Measurements from ENCODE around the gene KRT7.
"Not testable (repeated sequence)": the region's sequence is repeated elsewhere in the genome, so short reads cannot be mapped to it uniquely, and the experiment has no call there.

The KRT7 gene

DNA sequence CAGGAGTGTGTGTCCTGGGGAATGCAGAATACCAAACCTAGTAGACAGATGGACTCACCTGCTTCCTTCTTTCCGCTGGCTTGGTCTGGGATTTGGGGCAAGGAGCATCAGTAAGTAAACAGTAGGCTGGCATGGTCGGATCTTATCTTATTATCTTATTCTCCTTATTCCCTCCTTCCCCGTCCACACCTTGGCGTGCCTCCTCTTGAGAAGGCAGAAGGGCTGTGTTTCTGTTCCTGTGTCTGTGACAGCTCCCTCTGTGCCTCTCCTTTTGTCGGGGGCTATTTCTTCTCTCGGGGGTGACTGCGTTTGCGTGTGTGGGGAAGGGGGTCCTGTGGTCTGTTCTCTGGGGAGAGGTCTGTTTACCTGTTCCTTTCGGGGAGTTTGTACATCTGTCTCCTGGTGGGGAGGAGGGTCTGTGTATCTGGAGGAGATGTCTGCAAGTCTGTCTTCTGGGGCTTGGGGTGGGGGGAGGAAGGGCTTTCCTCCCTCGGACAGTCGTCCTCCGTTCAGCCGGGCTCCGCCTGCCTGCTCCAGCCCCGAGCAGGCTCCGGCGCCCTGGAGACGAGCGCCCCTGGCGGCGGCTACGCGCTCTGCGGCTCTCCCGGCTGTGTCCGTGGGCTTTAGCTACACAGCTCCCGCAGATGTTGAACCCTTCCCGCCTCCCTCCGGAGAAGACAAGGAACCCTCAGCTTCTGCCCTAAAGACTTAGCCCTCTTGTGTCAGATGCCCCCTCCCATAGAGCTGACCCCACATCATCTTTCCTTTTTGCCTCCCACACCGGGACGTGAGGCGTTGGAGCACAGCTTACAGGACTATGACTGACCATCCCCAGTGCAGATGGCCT, 45.8 kb downstream of the KRT7 start:
- DNase-seq (ENCODE audit: low read depth in 2 of 2), result peak; percentile 12 to 48

DNA sequence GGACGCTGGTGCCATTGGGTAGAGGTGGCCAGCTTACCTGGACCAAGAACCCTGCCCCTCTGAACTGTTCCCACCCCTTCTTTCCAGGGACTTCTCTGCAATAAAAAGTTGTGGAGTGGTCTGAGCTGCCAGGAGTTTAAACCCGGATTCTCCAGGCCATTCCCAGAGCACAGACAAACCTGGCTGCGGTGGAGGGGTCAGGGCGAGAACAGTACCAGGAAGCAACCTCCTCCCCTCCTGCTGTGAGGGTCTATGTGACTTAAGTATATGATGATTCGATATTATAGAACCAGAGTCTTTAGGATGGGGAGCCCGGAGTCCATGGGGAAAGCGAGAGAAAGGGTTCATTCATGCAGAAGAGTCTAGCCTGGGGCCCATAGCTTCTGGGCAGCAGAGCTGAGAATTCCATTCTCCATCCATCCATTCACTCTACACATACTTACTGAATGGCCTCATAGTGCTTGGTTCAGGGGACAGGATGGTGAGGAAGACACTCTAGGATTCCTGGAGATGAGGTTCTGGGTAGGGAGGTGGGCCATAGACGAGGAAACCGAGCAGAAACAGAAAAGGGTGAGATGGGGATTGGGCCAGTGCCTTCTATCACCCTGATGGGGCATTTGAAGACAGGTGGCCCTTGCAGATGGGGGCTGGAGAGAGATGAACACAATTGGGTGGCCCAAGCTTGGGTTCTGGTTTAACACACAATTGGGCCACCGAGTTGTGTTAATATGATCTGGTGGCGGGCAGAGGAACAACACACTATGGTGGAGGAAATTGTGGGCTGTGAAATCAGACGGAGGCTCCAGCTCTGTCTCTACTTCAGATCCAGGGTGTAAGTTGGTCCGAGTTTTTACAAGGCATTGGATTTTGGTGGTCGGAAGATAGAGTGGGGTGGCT, 46.6 kb downstream of the KRT7 start:
- no peak for DNase-seq (ENCODE audit: low read depth in 2 of 2)

DNA sequence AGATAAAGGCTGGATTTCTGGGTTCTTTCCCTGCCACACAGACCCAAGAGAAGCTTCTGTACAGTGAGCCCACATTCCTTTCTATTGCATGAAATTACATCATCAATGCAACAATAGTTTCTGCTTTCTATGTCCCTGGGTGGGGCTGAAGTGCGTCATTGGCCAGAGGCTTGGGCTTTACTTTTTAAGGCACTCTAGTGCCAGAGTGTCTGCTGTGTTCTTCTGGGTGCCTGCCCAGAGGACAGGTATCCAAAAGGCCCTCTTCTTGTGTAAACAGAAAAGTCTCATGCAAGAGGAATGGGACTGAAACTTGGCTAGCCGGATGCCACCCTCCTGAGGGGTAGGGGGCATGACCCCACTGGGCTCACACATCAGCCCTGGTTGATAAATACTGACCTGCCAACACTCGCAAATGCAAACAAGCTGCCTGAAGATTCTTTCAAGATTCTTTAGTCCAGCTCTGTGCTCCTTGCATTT, 47.3 kb downstream of the KRT7 start:
- DNase-seq (ENCODE audit: low read depth in 2 of 2), result no peak

DNA sequence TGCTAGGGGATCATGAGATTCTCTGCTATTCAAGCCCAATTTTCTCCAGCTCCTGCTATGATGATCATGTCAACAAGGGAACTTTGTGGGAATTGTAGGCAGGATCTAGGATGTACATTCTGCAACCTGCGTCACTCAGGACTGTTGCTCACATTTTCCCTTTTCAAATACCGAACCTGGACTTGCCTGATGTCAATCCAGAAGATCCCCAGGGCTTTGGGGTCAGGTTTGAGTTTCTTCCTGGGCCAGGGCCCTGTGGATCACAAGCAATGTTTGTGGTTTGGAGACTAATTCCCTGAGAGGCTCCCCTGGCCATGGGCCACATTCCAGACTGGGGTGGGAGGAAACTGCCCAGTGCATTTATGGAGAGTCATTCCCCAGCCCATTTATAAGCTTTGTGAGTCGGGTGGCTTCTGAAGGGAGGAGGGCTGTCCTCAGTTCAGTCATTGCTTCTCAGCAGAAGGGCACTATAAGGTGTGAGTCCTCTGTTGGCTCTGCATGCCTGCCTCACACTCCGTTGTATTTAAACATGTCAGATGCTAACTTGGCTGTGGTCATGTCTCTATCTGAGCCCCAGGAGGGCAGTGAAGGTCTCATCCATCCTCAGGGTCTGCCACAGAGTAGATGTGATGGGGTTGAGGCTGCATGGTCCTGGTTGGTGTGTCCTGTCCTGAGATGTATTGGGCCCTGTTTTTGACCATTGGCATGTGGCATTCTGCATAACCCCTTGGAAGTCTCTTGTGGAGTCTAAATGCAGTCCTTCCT, 47.9 kb downstream of the KRT7 start:
- no peak for DNase-seq (ENCODE audit: low read depth in 2 of 2)

DNA sequence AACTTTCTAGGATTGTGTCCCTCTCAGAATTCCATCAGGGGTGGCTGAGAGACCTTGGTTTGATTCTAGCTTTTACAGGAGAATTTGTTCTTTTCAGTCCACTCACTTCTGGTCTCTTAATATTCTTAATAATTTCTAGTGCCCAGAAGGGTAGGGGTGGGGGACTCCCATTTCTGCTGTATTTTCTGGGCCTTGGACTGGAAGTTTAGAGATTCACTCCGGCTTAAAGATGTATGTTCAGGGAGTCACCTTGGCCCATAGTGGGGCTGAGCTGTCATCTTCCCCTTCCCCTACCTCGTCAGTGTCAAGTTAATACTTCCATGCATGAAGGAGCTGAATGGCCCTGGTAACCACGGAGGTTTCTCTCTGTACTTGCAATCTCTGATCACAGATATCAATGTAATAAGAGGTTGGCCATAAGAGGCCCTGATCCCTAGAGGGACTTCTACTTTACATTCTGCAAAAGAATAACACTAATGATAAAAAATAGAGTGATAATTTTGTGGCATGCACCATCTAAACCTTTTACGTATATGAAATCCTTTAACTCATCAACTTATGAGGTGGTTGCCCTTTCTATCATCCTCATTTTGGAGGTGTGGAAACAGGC, 51.6 kb downstream of the KRT7 start:
- DNase-seq (ENCODE audit: low read depth in 2 of 2), result no peak

DNA sequence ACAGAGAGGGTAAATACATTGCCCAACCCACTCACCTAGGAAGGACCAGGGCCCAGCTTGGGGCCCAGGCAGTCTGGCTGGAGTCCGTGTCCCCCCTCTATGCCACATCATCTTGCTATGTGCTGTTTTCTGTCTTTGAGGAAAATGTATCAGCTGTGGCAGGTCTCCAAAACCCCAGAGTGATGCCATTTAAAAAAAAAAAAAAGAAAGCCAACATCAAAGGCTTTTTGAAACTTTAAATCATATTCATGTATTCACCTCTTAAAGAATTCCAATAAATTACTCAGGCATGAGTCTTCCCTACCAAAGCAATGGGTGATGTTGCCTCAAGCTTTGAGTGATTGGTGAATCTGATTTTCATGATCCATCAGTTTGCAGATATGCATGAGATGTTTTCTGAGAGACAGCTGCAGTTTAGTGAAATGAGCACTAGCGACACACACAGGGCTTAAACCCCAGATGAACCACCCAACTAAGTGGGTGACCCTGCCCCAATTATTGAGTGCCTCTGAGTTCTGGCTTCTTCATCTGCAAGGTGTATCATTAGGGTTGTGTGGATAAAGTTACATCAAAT, 52.2 kb downstream of the KRT7 start:
- no peak for DNase-seq (ENCODE audit: low read depth in 2 of 2)

DNA sequence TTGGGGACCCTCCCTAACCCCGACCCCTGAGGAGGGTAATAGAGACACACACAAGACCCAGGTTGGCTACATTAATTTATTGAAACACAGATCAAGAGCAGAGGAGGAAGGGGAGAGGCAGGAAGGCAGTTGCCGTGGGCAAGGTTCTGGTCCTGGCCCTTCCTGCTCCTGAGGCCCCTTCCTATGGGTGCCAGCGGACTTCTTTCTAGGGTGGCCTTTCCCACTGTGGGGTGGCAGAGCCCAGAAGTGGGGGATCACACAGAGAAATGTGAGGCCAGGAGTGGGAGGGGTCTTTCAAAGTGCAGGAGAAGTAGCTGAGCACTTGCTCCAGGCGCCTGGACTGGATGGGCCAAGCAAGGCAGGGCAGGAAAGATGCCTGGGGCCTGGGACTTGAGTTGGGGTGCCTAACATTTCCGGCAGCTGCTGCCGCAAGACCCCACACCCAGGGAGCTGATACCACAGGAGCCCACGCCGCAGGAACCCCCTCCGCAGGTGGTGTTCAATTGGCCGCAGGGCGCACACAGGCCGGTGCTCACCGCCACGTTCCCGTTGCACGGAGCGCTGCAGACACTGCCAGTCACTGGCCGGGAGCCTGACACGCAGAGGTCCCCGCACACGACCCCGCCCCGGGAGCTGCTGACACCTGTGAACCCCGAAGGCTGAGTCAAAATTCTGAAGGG, 52.9 kb downstream of the KRT7 start:
- DNase-seq (ENCODE audit: low read depth in 2 of 2), result no peak

DNA sequence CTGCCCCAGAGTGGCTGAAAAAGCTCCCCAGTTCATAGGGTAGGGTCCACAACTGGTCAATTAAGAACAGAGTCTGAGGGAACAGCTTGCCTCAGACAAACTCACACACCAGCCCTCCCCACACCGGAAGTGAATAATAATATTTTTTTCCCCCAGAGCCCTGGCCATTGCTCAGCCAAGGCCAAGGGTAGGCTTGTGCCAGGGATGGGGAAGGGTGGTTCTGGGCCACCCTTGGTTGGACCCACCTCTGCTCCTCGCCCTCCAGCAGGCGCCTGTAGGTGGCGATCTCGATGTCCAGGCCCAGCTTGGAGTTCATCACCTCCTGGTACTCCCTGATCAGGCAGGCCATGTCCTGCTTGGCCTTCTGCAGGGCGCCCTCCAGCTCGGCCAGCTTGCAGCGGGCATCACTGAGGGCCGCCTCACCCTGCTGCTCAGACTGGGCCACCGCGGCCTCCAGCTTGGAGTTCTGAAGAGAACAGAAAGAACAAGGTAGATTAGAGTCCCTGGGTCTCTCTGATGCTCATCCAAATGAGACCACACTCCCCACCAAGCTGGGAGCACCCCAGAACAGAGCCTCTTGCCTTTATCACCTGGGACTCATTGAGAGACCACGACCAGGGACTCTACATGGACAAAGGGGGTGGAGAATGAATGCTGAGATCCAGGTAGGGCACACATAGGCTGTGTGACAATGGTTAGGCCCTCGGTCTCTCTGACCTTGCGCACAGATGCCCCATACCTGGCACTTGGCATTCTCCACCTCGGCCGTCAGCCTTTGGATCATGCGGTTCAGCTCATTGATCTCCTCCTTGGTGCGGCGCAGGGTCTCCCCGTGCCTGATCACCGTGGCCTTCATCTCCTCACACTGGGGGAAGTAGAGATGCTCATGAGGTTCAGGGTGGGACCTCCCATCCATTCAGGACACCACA, 54.1 kb downstream of the KRT7 start:
- DNase-seq (ENCODE audit: low read depth in 2 of 2), result not testable (repeated sequence)

DNA sequence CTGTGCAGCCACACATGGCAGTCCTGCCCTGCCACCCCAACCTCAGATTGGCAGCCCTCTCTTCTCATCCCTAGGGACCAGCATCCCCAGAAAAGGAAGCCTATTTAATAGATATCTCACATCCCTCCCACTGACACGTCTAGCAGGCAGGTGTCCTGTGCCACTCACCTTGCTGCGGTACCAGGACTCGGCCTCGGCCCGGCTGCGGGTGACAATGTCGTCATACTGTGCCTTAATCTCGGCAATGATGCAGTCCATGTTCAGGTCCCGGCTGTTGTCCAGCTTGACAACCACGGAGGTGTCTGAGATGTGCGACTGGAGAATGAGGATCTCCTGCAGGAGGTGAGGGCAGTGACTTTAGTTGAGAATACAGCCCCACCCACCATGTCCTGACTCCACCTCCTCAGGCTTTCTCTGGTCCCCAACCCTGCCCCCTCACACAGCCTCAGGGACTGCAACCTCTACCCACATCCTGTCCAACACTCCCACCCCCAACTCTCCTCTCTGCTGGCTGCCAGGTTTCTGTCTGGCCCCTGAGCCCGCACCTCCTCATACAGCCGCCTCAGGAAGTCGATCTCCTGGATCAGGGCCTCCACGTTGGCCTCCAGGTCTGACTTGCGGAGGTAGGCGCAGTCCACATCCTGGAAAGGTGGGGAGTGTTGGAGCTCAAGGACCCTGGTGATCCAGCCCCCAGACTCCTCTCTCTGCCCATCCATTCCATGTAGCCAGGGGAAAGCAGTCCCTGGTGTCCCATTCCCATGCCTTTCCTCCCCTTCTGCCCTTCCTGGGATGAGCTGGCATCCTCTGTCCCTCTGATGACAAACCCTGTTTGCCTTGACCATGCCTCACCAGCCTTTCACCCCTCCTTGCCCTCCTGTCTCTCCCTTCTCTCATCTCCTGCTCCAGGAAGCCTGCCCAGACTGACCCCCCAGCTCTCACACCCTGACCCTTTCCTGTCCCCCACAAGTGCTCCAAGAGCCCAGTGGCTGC, 55.1 kb downstream of the KRT7 start:
- not testable (repeated sequence) for DNase-seq (ENCODE audit: low read depth in 2 of 2)

DNA sequence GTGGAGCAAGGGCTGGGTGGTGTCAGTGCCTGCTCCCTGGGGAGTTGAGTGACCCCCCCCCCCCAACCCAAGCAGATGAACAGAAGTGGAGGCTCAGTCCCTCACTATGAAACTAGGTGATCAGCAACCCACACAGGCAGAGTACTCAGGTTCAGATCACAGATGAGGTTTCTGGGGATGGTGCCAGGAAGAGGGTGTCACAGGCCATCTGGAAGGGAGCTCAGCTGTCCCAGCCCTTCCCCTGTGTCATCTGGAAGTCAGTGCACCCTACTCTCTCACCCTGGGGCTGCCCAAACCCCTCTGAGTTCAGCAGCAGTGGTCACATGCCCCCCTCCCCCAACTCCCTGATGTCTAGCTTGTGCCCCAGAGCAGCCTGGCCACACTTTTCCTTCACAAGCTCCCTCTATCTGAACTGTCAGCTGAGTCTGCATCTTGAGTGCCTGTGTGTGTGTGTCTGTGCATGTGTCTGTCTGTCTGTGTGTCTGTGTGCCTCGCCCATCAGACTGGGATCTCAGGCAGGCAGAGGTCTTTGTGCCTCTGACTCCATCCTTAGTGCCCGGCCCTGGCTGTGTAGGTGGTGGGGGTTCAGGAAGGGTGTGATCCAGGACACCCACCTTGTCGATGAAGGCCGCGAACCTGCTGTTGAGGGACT, 57.6 kb downstream of the KRT7 start:
- not testable (repeated sequence) for DNase-seq (ENCODE audit: low read depth in 2 of 2)

DNA sequence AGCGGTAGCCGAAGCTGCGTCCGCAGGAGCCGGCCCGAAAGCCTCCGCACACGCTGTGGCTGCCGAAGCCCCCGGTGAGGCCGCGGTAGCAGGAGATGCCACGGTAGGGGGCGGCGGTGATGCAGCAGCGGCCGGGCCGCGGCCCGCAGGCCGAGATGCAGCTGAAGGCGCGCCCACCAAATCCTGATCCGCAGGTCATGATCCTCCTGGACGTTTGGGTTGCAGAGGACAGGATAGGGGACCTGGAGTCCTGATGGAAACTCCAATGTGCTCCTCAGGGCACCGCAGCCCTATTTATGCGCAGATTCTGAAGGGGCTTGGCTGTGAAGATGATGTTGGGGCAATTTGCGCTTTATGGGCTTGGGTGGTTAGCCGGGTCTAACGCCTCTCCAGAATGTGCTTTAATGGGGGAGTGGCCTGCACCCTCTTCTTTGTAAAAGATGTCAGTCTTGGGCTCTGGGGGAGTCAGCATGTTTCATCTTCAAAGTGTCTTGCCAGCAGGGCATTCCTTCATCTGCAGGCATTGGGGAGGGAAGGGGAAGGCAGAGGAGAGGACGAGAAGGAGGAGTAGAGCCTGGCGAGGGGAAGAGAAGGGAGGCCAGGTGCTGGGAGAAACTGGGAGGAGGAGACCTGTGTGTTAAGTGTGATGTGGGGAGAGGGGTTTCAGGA, 58.4 kb downstream of the KRT7 start, which contains the start of gene KRT81:
KRT81 (minus strand) TSS at position 268 of the 669 bp plus-strand sequence; CDS start at position 199, 69 bp downstream.
- DNase-seq (ENCODE audit: low read depth in 2 of 2), result no peak

DNA sequence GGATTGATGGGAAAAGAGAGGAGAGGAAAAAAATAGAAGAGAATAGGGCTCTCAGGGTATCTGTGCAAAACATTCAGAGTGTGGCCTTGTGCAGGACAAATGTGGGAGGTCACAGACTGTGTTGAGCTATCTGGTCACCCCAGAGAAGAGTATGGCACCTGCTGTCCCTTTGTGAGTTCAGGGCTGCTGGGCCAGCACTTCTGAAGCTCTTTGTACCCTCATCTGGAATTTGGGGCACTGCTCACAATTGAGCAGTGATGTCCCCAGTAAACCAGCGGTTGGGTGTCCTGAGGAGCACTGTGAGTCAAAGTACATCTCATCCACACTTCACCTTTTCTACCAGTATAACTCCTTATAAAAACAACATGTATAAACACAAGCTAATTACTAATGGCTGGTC, 60.9 kb downstream of the KRT7 start:
- DNase-seq (ENCODE audit: low read depth in 2 of 2), result no peak

DNA sequence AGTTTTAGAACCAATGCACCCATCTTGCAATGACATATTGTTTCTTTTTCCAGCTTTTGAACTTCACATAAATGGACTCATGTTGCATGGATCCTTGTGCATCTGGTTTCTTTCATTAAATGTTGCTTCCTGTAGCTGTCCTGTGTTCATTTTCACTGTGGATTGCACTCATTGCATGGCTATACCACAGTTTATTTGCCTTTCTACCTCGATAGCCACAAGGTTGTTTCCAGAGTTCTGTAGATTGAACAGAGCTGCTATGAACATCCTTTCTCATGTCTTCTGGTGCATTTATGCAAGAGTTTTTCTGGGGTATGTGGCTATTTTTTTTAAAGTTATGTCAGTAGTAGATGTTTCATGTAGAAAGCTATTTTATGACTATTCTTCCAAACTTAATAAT, 61.8 kb downstream of the KRT7 start:
- DNase-seq (ENCODE audit: low read depth in 2 of 2), result no peak

DNA sequence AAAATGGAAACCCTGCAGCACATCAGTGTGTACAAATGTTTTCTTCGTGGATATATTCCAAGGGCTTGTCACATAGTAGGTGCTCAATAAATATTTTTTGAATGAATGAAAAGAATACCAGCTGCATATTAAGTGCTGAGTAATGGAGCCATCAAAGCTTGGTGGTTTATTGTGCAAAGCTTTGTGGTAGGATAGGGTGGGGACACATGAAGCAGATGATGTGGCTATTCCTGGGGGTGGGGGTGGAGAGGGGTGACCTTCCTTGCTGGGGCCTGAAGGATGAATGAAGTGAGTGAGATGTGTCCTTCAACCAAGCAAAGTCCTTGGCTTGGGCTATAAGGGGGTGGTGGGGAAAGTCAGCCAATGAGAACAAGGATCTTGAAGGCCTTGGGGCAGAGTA, 62.6 kb downstream of the KRT7 start:
- no peak for DNase-seq (ENCODE audit: low read depth in 2 of 2)

DNA sequence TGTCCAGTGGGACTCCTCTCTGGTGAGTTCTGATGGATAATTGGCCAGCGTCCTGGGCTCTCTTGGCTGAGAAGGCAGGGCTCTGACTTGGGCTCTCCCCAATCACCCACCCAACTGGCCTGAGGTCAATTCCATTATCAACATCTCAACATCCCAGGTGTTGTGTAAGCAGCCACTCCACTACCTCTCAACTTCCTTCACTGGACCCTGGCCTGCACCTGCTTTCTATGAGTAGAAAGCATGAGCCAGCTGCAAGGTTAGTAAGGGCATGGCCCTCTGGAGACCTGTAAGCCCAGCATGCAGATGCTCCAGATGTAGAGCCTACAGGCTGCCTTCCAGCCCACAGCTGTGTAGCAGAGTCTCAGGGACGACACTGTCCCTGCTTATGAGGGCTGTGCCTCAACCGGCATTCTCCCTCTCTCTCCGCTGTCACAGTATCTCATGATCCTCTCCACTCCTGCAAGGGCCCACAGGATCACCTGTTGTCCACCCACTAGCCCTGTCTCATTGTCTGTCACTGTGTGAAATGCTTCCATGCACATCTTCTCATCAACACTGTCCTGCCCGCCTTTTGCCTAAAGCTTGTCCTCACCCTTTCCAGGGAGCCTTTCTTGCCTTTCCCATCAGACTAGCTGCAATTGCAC, 63.7 kb downstream of the KRT7 start:
- DNase-seq (ENCODE audit: low read depth in 2 of 2), result no peak
